GM12891 (cell line): ENCODE results near the gene BCAS1.

ENCODE experiments used
- POLR2A ChIP-seq: IDR thresholded peaks from 2 replicates; pipeline ENCODE4 v1.6.1; 2011; ENCODE audit warnings: low read depth, low read length, control low read depth
- POLR2AphosphoS5 ChIP-seq: IDR thresholded peaks from 2 replicates; pipeline ENCODE4 v1.6.1; 2011; ENCODE audit warnings: low read depth, low read length, control low read depth
- POU2F2 ChIP-seq: IDR thresholded peaks from 2 replicates; pipeline ENCODE4 v1.6.1; 2011; ENCODE audit warnings: low read depth, mild to moderate bottlenecking, control low read depth, low read length, moderate library complexity
- TAF1 ChIP-seq: IDR thresholded peaks from 2 replicates; pipeline ENCODE4 v1.6.1; 2011; ENCODE audit warnings: low read depth, low read length, control low read depth

- TF ChIP-seq POU2F2: no peak
- no peak for TF ChIP-seq POLR2AphosphoS5
- TF ChIP-seq TAF1: no peak
- TF ChIP-seq POLR2A: no peak
These were observed 142.4 kb downstream of the BCAS1 start for GRCh38 chr20:53927990-53928389.
